HG03378 (cell line): Measurements from ENCODE around the gene PDZD4.

Source experiments
- ATAC-seq: cut with Tn5 transposase; IDR thresholded peaks from one replicate; pipeline ENCODE4 v1.9.1; 2021; ENCODE audit warnings: mild to moderate bottlenecking, moderate library complexity; ENCODE audit not compliant: unreplicated experiment

PDZD4 gene

GRCh38 chrX:153868576-153869472 lies 38.5 kb upstream of the PDZD4 start:
- ATAC-seq: no peak

GRCh38 chrX:153867671-153868070 lies 37.3 kb upstream of the PDZD4 start:
- no peak for ATAC-seq

GRCh38 chrX:153867139-153867538 lies 36.8 kb upstream of the PDZD4 start:
- no peak for ATAC-seq

GRCh38 chrX:153866302-153867019 lies 36.1 kb upstream of the PDZD4 start:
- ATAC-seq: no peak

- no peak for ATAC-seq
Measured at GRCh38 chrX:153865685-153866084, 35.3 kb upstream of the PDZD4 start.

- ATAC-seq: no peak
Measured at GRCh38 chrX:153865321-153865580, 34.9 kb upstream of the PDZD4 start.

GRCh38 chrX:153864561-153865320 lies 34.4 kb upstream of the PDZD4 start:
- no peak for ATAC-seq

- ATAC-seq: no peak
Measured at GRCh38 chrX:153864101-153864500, 33.8 kb upstream of the PDZD4 start.

GRCh38 chrX:153863251-153863991 lies 33.1 kb upstream of the PDZD4 start:
- ATAC-seq: no peak

- ATAC-seq: no peak
Measured at GRCh38 chrX:153862369-153863250, 32.3 kb upstream of the PDZD4 start.

GRCh38 chrX:153861733-153862310 lies 31.5 kb upstream of the PDZD4 start:
- no peak for ATAC-seq

GRCh38 chrX:153861151-153861550 lies 30.8 kb upstream of the PDZD4 start:
- ATAC-seq: no peak

GRCh38 chrX:153857348-153857903 lies 27.1 kb upstream of the PDZD4 start:
- ATAC-seq: no peak

- no peak for ATAC-seq
Measured at GRCh38 chrX:153854702-153855101, 24.4 kb upstream of the PDZD4 start.

- ATAC-seq: no peak
Measured at GRCh38 chrX:153853902-153854267, 23.5 kb upstream of the PDZD4 start.

- ATAC-seq: no peak
Measured at GRCh38 chrX:153853180-153853901, 23.0 kb upstream of the PDZD4 start.

- ATAC-seq: no peak
Measured at GRCh38 chrX:153851981-153852380, 21.6 kb upstream of the PDZD4 start.

GRCh38 chrX:153848325-153848724 lies 18.0 kb upstream of the PDZD4 start:
- ATAC-seq: no peak

GRCh38 chrX:153845842-153846241 lies 15.5 kb upstream of the PDZD4 start:
- no peak for ATAC-seq
